IMR-90 (cell line): ENCODE data around the gene CENPQ. TPM values are rescaled to one million over a fixed set of nuclear protein-coding genes. Genes with fewer than 3 reads are reported as not detected.

Experiments used
- ATAC-seq: fragments of 200-7000 bp; cut with Tn5 transposase; 2 replicates; pipeline ENCODE4 v1.9.1; 2020; ENCODE audit warnings: low read depth, mild to moderate bottlenecking, moderate library complexity
- BruUV-seq: library from RNA; stranded (reverse); fragments of 400-500 nt; replicated peaks from 2 replicates; lab custom pipeline; 2021; lab: Mats Ljungman, UMichigan
- CTCF ChIA-PET: fragments of 300-600 bp; formaldehyde crosslinking; extraction: SDS; loops from one replicate; lab custom pipeline; 2021; ENCODE audit warnings: antibody characterized with exemption; lab: Yijun Ruan, JAX
- POLR2A ChIA-PET: fragments of 300-600 bp; sonication (Branson Sonifier 250); formaldehyde crosslinking; loops from one replicate; lab custom pipeline; 2022; ENCODE audit warnings: antibody characterized with exemption; ENCODE audit not compliant: unreplicated experiment; lab: Charles Lee
- DNase-seq: peaks from one replicate; pipeline ENCODE4 v3.0.0; 2013
- H2AFZ ChIP-seq: replicated peaks from 2 replicates; pipeline ENCODE3; 2013; ENCODE audit warnings: low read length, mild to moderate bottlenecking; ENCODE audit not compliant: poor library complexity
- H2AK5ac ChIP-seq: 2 replicates; pipeline ENCODE4 v1.6.1; 2013; ENCODE audit warnings: low read depth, low read length, inconsistent platforms
- H2AK9ac ChIP-seq: replicated peaks from 2 replicates; pipeline ENCODE3; 2013; ENCODE audit warnings: mild to moderate bottlenecking, low read depth, low read length, moderate library complexity; ENCODE audit not compliant: poor library complexity
- H2BK120ac ChIP-seq: 2 replicates; pipeline ENCODE4 v1.6.1; 2013; ENCODE audit warnings: low read depth, low read length, inconsistent platforms
- H2BK15ac ChIP-seq: 3 replicates; pipeline ENCODE4 v1.6.1; 2013; ENCODE audit warnings: low read depth, low read length, inconsistent platforms
- H2BK20ac ChIP-seq: 2 replicates; pipeline ENCODE4 v1.6.1; 2013; ENCODE audit warnings: low read depth, mild to moderate bottlenecking, inconsistent platforms, low read length, moderate library complexity
- H2BK5ac ChIP-seq: 2 replicates; pipeline ENCODE4 v1.6.1; 2013; ENCODE audit warnings: mild to moderate bottlenecking, low read depth, low read length, inconsistent platforms; ENCODE audit not compliant: poor library complexity, severe bottlenecking
- H3K14ac ChIP-seq: replicated peaks from 2 replicates; pipeline ENCODE4 v1.6.1; 2013; ENCODE audit warnings: low read depth, low read length, inconsistent platforms
- H3K18ac ChIP-seq: 2 replicates; pipeline ENCODE4 v1.6.1; 2013; ENCODE audit warnings: low read depth, low read length, control low read depth
- H3K23ac ChIP-seq: 2 replicates; pipeline ENCODE4 v1.6.1; 2013; ENCODE audit warnings: low read depth, low read length, inconsistent platforms
- H3K27ac ChIP-seq: 2 replicates; pipeline ENCODE4 v1.5.1; 2013; ENCODE audit warnings: mild to moderate bottlenecking, control low read depth, low read length; ENCODE audit not compliant: insufficient read depth
- H3K27me3 ChIP-seq: 2 replicates; pipeline ENCODE4 v1.6.1; 2013; ENCODE audit warnings: low read length; ENCODE audit not compliant: control insufficient read depth, insufficient read depth
- H3K36me3 ChIP-seq: 2 replicates; pipeline ENCODE4 v1.6.1; 2013; ENCODE audit warnings: low read length, mixed read lengths; ENCODE audit not compliant: control insufficient read depth, insufficient read depth
- H3K4ac ChIP-seq: 2 replicates; pipeline ENCODE4 v1.6.1; 2013; ENCODE audit warnings: low read depth, low read length, inconsistent platforms
- H3K4me1 ChIP-seq: 2 replicates; pipeline ENCODE4 v1.6.1; 2013; ENCODE audit warnings: low read length, mixed read lengths; ENCODE audit not compliant: control insufficient read depth, insufficient read depth
- H3K4me2 ChIP-seq: 2 replicates; pipeline ENCODE4 v1.6.1; 2013; ENCODE audit warnings: low read depth, mild to moderate bottlenecking, control low read depth, low read length, moderate library complexity
- H3K4me3 ChIP-seq: 2 replicates; pipeline ENCODE4 v1.5.1; 2013; ENCODE audit warnings: low read depth, mild to moderate bottlenecking, control low read depth, low read length, moderate library complexity; ENCODE audit not compliant: insufficient read depth
- H3K56ac ChIP-seq: 2 replicates; pipeline ENCODE4 v1.6.1; 2013; ENCODE audit warnings: low read length, inconsistent platforms; ENCODE audit not compliant: insufficient read depth; ENCODE audit errors: extremely low read depth
- H3K79me1 ChIP-seq, 2 experiments: 2 replicates each; pipeline ENCODE4 v1.6.1; 2013; ENCODE audit warnings: low read length in 2 of 2, inconsistent platforms in 1 of 2, low read depth in 1 of 2
- H3K9ac ChIP-seq: 2 replicates; pipeline ENCODE4 v1.6.1; 2013; ENCODE audit warnings: low read depth, low read length, control low read depth
- H3K9me1 ChIP-seq: 2 replicates; pipeline ENCODE4 v1.6.1; 2013; ENCODE audit warnings: low read length, inconsistent platforms; ENCODE audit not compliant: insufficient read depth
- H3K9me3 ChIP-seq: 2 replicates; pipeline ENCODE4 v1.6.1; 2013; ENCODE audit warnings: low read length; ENCODE audit not compliant: control insufficient read depth, insufficient read depth
- H4K20me1 ChIP-seq: 2 replicates; pipeline ENCODE4 v1.6.1; 2013; ENCODE audit warnings: low read length, inconsistent platforms; ENCODE audit not compliant: insufficient read depth
- H4K5ac ChIP-seq: 2 replicates; pipeline ENCODE4 v1.6.1; 2013; ENCODE audit warnings: mild to moderate bottlenecking, low read depth, low read length, control low read depth
- H4K8ac ChIP-seq, 2 experiments: 2 replicates each; pipeline ENCODE4 v1.6.1; 2013; ENCODE audit warnings: low read depth in 2 of 2, low read length in 2 of 2, control low read depth in 1 of 2, inconsistent platforms in 1 of 2
- H4K91ac ChIP-seq: 2 replicates; pipeline ENCODE4 v1.6.1; 2013; ENCODE audit warnings: low read depth, low read length, inconsistent platforms; ENCODE audit not compliant: insufficient read depth
- BHLHE40 ChIP-seq: fragments of 150-350 bp; IDR thresholded peaks from 2 replicates; pipeline ENCODE4 v1.6.1; 2016; ENCODE audit warnings: mild to moderate bottlenecking, low read depth, low read length
- CEBPB ChIP-seq: IDR thresholded peaks from 2 replicates; pipeline ENCODE4 v1.6.1; 2012; ENCODE audit warnings: low read depth, low read length, improper control_type of control experiment
- CHD1 ChIP-seq: IDR thresholded peaks from 2 replicates; pipeline ENCODE4 v1.6.1; 2012; ENCODE audit warnings: low read depth, low read length, improper control_type of control experiment
- ELK1 ChIP-seq: fragments of 150-350 bp; IDR thresholded peaks from 2 replicates; pipeline ENCODE4 v1.6.1; 2016; ENCODE audit warnings: low read depth, mild to moderate bottlenecking, low read length, moderate library complexity, borderline replicate concordance
- FOS ChIP-seq: fragments of 150-350 bp; IDR thresholded peaks from 2 replicates; pipeline ENCODE4 v1.6.1; 2016; ENCODE audit warnings: low read depth, low read length
- MAFK ChIP-seq: IDR thresholded peaks from 2 replicates; pipeline ENCODE4 v1.6.1; 2012; ENCODE audit warnings: low read depth, low read length, improper control_type of control experiment
- MAZ ChIP-seq: IDR thresholded peaks from 2 replicates; pipeline ENCODE4 v1.6.1; 2012; ENCODE audit warnings: low read depth, mild to moderate bottlenecking, low read length, improper control_type of control experiment, moderate library complexity, borderline replicate concordance
- MXI1 ChIP-seq: IDR thresholded peaks from 2 replicates; pipeline ENCODE4 v1.6.1; 2012; ENCODE audit warnings: low read depth, mild to moderate bottlenecking, low read length, moderate library complexity, borderline replicate concordance
- NFE2L2 ChIP-seq: fragments of 150-350 bp; IDR thresholded peaks from 2 replicates; pipeline ENCODE4 v1.6.1; 2016; ENCODE audit warnings: low read depth, mild to moderate bottlenecking, low read length
- POLR2A ChIP-seq: IDR thresholded peaks from 2 replicates; pipeline ENCODE4 v1.6.1; 2012; ENCODE audit warnings: mild to moderate bottlenecking, low read depth, low read length
- RAD21 ChIP-seq: IDR thresholded peaks from 2 replicates; pipeline ENCODE4 v1.6.1; 2012; ENCODE audit warnings: low read length, improper control_type of control experiment
- RCOR1 ChIP-seq: IDR thresholded peaks from 2 replicates; pipeline ENCODE4 v1.6.1; 2012; ENCODE audit warnings: mild to moderate bottlenecking, low read length, improper control_type of control experiment; ENCODE audit not compliant: insufficient replicate concordance
- RFX5 ChIP-seq: IDR thresholded peaks from 2 replicates; pipeline ENCODE4 v1.8.0; 2012; ENCODE audit warnings: low read depth, mild to moderate bottlenecking, low read length, moderate library complexity
- SMC3 ChIP-seq: fragments of 150-350 bp; IDR thresholded peaks from 2 replicates; pipeline ENCODE4 v1.6.1; 2016; ENCODE audit warnings: low read depth, mild to moderate bottlenecking, antibody characterized with exemption, low read length, moderate library complexity
- WGBS, 2 experiments: methylation state at CpG; one replicate each; pipeline versions ENCODE4 v1.1.5 to v1.1.7; 2013; ENCODE audit warnings: missing lambda C conversion rate in 2 of 2; ENCODE audit not compliant: insufficient read length in 1 of 2; ENCODE audit errors: extremely low coverage in 2 of 2; 5-methylcytosine and 5-hydroxymethylcytosine counted together
- dilution Hi-C: fragments of 300-500 bp; cut with HindIII; formaldehyde crosslinking; loops from one replicate; pipeline ENCODE4 v1.14.3; 2018; ENCODE audit warnings: low sequenced_read_pairs; ENCODE audit not compliant: unreplicated experiment
- in situ Hi-C: fragments of 300-500 bp; cut with MboI; formaldehyde crosslinking; loops from 3 replicates; pipeline ENCODE4 v1.14.3; 2019; ENCODE audit warnings: low sequenced_read_pairs, inconsistent platforms, mixed read lengths
- intact Hi-C: fragments of 100-400 bp; cut with micrococcal nuclease; formaldehyde crosslinking; loops from 2 replicates; pipeline ENCODE4 v1.10.0; 2022
- polyA plus RNA-seq, 3 experiments: library from polyadenylated mRNA; depleted of rRNA; stranded (reverse); fragments of >200 nt; gene quantifications; 2 replicates each; pipeline ENCODE4 v1.2.3, GENCODE V29; 2012; ENCODE audit warnings: low replicate concordance in 1 of 3
- total RNA-seq: library from RNA; depleted of rRNA; stranded (reverse); fragments of >200 nt; gene quantifications from 2 replicates; pipeline ENCODE4 v1.2.3, GENCODE V29; 2012
- TF ChIP-seq, protein P1 (sequence below): fragments of 150-350 bp; IDR thresholded peaks from 2 replicates; pipeline ENCODE4 v1.6.1; 2017; ENCODE audit warnings: mild to moderate bottlenecking, antibody characterized with exemption, low read length, low read depth
- TF ChIP-seq, protein P2 (sequence below): conservative IDR thresholded peaks from 2 replicates; pipeline ENCODE4 v1.5.1; 2012; ENCODE audit warnings: mild to moderate bottlenecking, low read depth, low read length, improper control_type of control experiment

The CENPQ gene
- total and polyA plus RNA-seq, 2 of the 4 experiments (the other 2 are of a cell fraction): 2.2 to 3.7 TPM

DNA sequence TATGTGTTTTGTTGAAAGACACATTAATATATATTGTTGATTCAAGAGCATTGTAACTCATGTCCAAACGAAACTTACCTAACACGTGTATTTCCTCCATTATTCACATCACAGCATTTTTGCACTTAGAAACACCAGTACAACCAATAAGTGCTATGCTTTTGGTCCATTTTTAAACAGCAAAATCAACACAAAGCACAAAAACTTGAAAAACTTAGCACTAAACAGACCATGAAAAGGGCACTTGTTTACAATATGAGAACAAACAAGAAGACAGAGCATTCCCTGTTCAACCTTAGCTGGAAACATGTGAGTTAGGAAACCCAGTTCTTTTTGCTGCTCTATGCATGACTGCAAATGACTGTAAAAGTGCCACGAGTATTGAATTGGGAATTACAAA lies 46.2 kb downstream of the CENPQ start:
- in situ Hi-C loops: no loop called here
- Histone ChIP-seq H2AFZ (no peak overlapping the region), H3K18ac (no peak overlapping the region), H3K4ac (no peak overlapping the region), H3K27ac (no peak overlapping the region), H3K36me3 (no peaks in the 10 kb centered on the region), H3K23ac (no peak overlapping the region), H4K5ac (no peak overlapping the region), H3K14ac (no peak overlapping the region), H2AK5ac (no peak overlapping the region), H2BK20ac (no peak overlapping the region), H3K4me3 (no peak overlapping the region), H3K9me1 (no peaks in the 10 kb centered on the region), H3K9me3 (no peaks in the 10 kb centered on the region), H2BK120ac (no peak overlapping the region), H3K4me1 (no peaks in the 10 kb centered on the region), H4K91ac (no peak overlapping the region), H2BK15ac (no peak overlapping the region), H3K27me3 (no peaks in the 10 kb centered on the region), H3K56ac (no peak overlapping the region), H3K9ac (no peak overlapping the region), H4K20me1 (no peaks in the 10 kb centered on the region), H2AK9ac (no peak overlapping the region), H4K8ac (no peak overlapping the region), H3K79me1 (no peaks in the 10 kb centered on the region), H2BK5ac (no peak overlapping the region), H3K4me2 (no peak overlapping the region)
- dilution Hi-C loops: no loop called here
- POLR2A ChIA-PET: no interaction called here
- intact Hi-C loops: no loop called here
- DNase-seq (no peak), ATAC-seq (no peak)
- no CpG with 5 or more reads among the region's 3 CpGs for WGBS, 2 experiments
- CTCF ChIA-PET: no interaction called here
- TF ChIP-seq RCOR1 (no peak), ELK1 (no peak), RAD21 (no peak), MAFK (no peak), SMC3 (no peak), BHLHE40 (no peak), CHD1 (no peak), MAZ (no peak), RFX5 (no peak), CEBPB (no peak), POLR2A (no peak), MXI1 (no peak), NFE2L2 (no peak), FOS (no peak)
- TF ChIP-seq, protein P1, sequence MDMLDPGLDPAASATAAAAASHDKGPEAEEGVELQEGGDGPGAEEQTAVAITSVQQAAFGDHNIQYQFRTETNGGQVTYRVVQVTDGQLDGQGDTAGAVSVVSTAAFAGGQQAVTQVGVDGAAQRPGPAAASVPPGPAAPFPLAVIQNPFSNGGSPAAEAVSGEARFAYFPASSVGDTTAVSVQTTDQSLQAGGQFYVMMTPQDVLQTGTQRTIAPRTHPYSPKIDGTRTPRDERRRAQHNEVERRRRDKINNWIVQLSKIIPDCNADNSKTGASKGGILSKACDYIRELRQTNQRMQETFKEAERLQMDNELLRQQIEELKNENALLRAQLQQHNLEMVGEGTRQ: no peak
- TF ChIP-seq, protein P2, sequence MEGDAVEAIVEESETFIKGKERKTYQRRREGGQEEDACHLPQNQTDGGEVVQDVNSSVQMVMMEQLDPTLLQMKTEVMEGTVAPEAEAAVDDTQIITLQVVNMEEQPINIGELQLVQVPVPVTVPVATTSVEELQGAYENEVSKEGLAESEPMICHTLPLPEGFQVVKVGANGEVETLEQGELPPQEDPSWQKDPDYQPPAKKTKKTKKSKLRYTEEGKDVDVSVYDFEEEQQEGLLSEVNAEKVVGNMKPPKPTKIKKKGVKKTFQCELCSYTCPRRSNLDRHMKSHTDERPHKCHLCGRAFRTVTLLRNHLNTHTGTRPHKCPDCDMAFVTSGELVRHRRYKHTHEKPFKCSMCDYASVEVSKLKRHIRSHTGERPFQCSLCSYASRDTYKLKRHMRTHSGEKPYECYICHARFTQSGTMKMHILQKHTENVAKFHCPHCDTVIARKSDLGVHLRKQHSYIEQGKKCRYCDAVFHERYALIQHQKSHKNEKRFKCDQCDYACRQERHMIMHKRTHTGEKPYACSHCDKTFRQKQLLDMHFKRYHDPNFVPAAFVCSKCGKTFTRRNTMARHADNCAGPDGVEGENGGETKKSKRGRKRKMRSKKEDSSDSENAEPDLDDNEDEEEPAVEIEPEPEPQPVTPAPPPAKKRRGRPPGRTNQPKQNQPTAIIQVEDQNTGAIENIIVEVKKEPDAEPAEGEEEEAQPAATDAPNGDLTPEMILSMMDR: no peak
- BruUV-seq: no TSS peak
